GM10248 (cell line): ENCODE measurements around the gene ANK3.

Experiments used
- CTCF ChIA-PET: fragments of 300-600 bp; sonication (Branson Sonifier 250); formaldehyde crosslinking; extraction: SDS; loops from one replicate; lab custom pipeline; 2021; ENCODE audit warnings: antibody characterized with exemption; lab: Yijun Ruan, JAX
- POLR2A ChIA-PET: fragments of 350-650 bp; sonication (Branson Sonifier 250); formaldehyde crosslinking; extraction: SDS; loops from one replicate; lab custom pipeline; 2020; ENCODE audit warnings: antibody characterized with exemption; lab: Yijun Ruan, JAX
- DNase-seq: peaks from one replicate; pipeline ENCODE4 v3.0.0; 2012; ENCODE audit errors: extremely low spot score
- CTCF ChIP-seq: IDR thresholded peaks from 2 replicates; pipeline ENCODE4 v1.5.1; 2012; ENCODE audit warnings: mild to moderate bottlenecking, low read depth; ENCODE audit errors: extremely low read depth, missing control alignments, control extremely low read depth

The ANK3 gene

GRCh38 chr10:60309371-60309770 lies 80.3 kb downstream of the ANK3 start:
- no peak for DNase-seq
- ChIA-PET CTCF (no interaction called here), POLR2A (no interaction called here)
- TF ChIP-seq CTCF = no peak

GRCh38 chr10:60305380-60305892 lies 84.2 kb downstream of the ANK3 start:
- POLR2A ChIA-PET = no interaction called here
- TF ChIP-seq CTCF = no peak
- no peak for DNase-seq
- CTCF ChIA-PET = no interaction called here

- POLR2A ChIA-PET = no interaction called here
- DNase-seq = no peak
- TF ChIP-seq CTCF = no peak
- CTCF ChIA-PET = no interaction called here
Measured at GRCh38 chr10:60304829-60305379, 84.8 kb downstream of the ANK3 start.

- ChIA-PET CTCF (no interaction called here), POLR2A (no interaction called here)
- no peak for TF ChIP-seq CTCF
- no peak for DNase-seq
Measured at GRCh38 chr10:60303778-60304177, 85.9 kb downstream of the ANK3 start.

GRCh38 chr10:60299961-60300883 lies 89.5 kb downstream of the ANK3 start:
- POLR2A ChIA-PET = no interaction called here
- no peak for TF ChIP-seq CTCF
- CTCF ChIA-PET = interaction anchor here (1.0 kb wide), 1 partner anchor 35 kb away, joined by 3 read pairs; no protein-coding TSS in a partner anchor
- DNase-seq = no peak

GRCh38 chr10:60299390-60299778 lies 90.3 kb downstream of the ANK3 start:
- no peak for TF ChIP-seq CTCF
- ChIA-PET CTCF (no interaction called here), POLR2A (no interaction called here)
- no peak for DNase-seq
